ENCODE results near the gene MGST3. TPM values are rescaled to one million over a fixed set of nuclear protein-coding genes. Genes with fewer than 3 reads are reported as not detected.
A peak's percentile ranks its signal among the peaks of the same experiment; 100 is the strongest.

The MGST3 gene
- total and polyA plus RNA-seq, 2 of the 4 experiments (the other 2 are of a cell fraction): 159 to 213 TPM

GRCh38 chr1:165630629-165631341 is at the start of gene MGST3 (continued):
- TF ChIP-seq RAD21 (IDR thresholded peaks at IDR 0.05; ENCODE audit: low read length) (no peak), MAZ (IDR thresholded peaks at IDR 0.05; ENCODE audit: borderline replicate concordance, low read depth, low read length) (peak; percentile 62; the same call in 1 of the 2 replicates), BHLHE40 (IDR thresholded peaks at IDR 0.05; ENCODE audit: low read depth, low read length) (no peak; the same call in 1 of the 2 replicates), NFE2L2 (IDR thresholded peaks at IDR 0.05; ENCODE audit: low read depth, low read length) (0 out of 2 replicates have a peak, but pooled peaks have one; percentile 4)

GRCh38 chr1:165581926-165582325 is 49.1 kb upstream of the MGST3 start:
- H4K8ac ChIP-seq (ENCODE audit: low read depth in 2 of 2, low read length in 2 of 2): no peak overlapping the region
- H2AK5ac ChIP-seq (ENCODE audit: low read depth, low read length): no peak overlapping the region
- H3K14ac ChIP-seq (replicated peaks; ENCODE audit: low read depth, low read length): no peak overlapping the region
- no peak overlapping the region for H3K27ac ChIP-seq (ENCODE audit: insufficient read depth, low read length)
- WGBS, 2 experiments (ENCODE audit: extremely low coverage in 2 of 2, insufficient read length in 1 of 2): 99% methylated on average over 23 of the region's 25 CpGs; no CpG with 5 or more reads in 1 of the 2 experiments
- peaks cover 2% of the 10 kb centered on the region; the same call in 1 of the 2 replicates for H3K27me3 ChIP-seq (ENCODE audit: control insufficient read depth, insufficient read depth, low read length)
- H3K23ac ChIP-seq (ENCODE audit: low read depth, low read length): no peak overlapping the region
- H3K9me3 ChIP-seq (ENCODE audit: control insufficient read depth, insufficient read depth, low read length): no peaks in the 10 kb centered on the region
- H3K9ac ChIP-seq (ENCODE audit: low read depth, low read length): no peak overlapping the region
- no peaks in the 10 kb centered on the region for H3K36me3 ChIP-seq (ENCODE audit: control insufficient read depth, insufficient read depth, low read length)
- H2AFZ ChIP-seq (replicated peaks; ENCODE audit: low read length, poor library complexity): no peak overlapping the region
- no peaks in the 10 kb centered on the region for H3K79me1 ChIP-seq (ENCODE audit: low read depth in 1 of 2, low read length in 2 of 2)
- H4K20me1 ChIP-seq (ENCODE audit: insufficient read depth, low read length): no peaks in the 10 kb centered on the region
- H3K9me1 ChIP-seq (ENCODE audit: insufficient read depth, low read length): no peaks in the 10 kb centered on the region
- H4K5ac ChIP-seq (ENCODE audit: low read depth, low read length): no peak overlapping the region
- H3K56ac ChIP-seq (ENCODE audit: extremely low read depth, insufficient read depth, low read length): no peak overlapping the region
- H2BK20ac ChIP-seq (ENCODE audit: low read depth, low read length): no peak overlapping the region
- no peak overlapping the region for H3K18ac ChIP-seq (ENCODE audit: low read depth, low read length)
- ATAC-seq (ENCODE audit: low read depth) (no peak), DNase-seq (no peak)
- CTCF ChIA-PET: no interaction called here
- dilution Hi-C loops (cut with HindIII; ENCODE audit: low sequenced_read_pairs, unreplicated experiment): loop anchor here (25.0 kb wide), 1 partner anchor 195 kb away; no protein-coding TSS in a partner anchor
- H3K4ac ChIP-seq (ENCODE audit: low read depth, low read length): no peak overlapping the region
- H2BK15ac ChIP-seq (ENCODE audit: low read depth, low read length): no peak overlapping the region
- intact Hi-C loops (cut with micrococcal nuclease): no loop called here
- TF ChIP-seq CEBPB (IDR thresholded peaks at IDR 0.05; ENCODE audit: low read depth, low read length) (no peak), RCOR1 (IDR thresholded peaks at IDR 0.05; ENCODE audit: insufficient replicate concordance, low read length) (no peak), RAD21 (IDR thresholded peaks at IDR 0.05; ENCODE audit: low read length) (no peak), MAFK (IDR thresholded peaks at IDR 0.05; ENCODE audit: low read depth, low read length) (no peak), CHD1 (IDR thresholded peaks at IDR 0.05; ENCODE audit: low read depth, low read length) (no peak), USF2 (IDR thresholded peaks at IDR 0.05; ENCODE audit: low read depth, low read length) (no peak), RFX5 (IDR thresholded peaks at IDR 0.05; ENCODE audit: low read depth, low read length) (no peak), CTCF (conservative IDR thresholded peaks at IDR 0.05; ENCODE audit: low read depth, low read length) (no peak), NFE2L2 (IDR thresholded peaks at IDR 0.05; ENCODE audit: low read depth, low read length) (no peak), BHLHE40 (IDR thresholded peaks at IDR 0.05; ENCODE audit: low read depth, low read length) (no peak)
- H3K4me2 ChIP-seq (ENCODE audit: low read depth, low read length): no peak overlapping the region
- H3K4me3 ChIP-seq (ENCODE audit: insufficient read depth, low read depth, low read length): no peak overlapping the region
- H2BK5ac ChIP-seq (ENCODE audit: low read depth, low read length, poor library complexity, severe bottlenecking): no peak overlapping the region
- in situ Hi-C loops (cut with MboI; ENCODE audit: low sequenced_read_pairs): loop anchor here (25.0 kb wide), 1 partner anchor 445 kb away; no protein-coding TSS in a partner anchor
- H3K4me1 ChIP-seq (ENCODE audit: control insufficient read depth, insufficient read depth, low read length): no peaks in the 10 kb centered on the region
- H4K91ac ChIP-seq (ENCODE audit: insufficient read depth, low read depth, low read length): no peak overlapping the region
- no peak overlapping the region for H2BK120ac ChIP-seq (ENCODE audit: low read depth, low read length)
- H2AK9ac ChIP-seq (replicated peaks; ENCODE audit: low read depth, low read length, poor library complexity): no peak overlapping the region
- POLR2A ChIA-PET (ENCODE audit: unreplicated experiment): no interaction called here
- no TSS peak for BruUV-seq (replicated peaks)
